ENCODE data around the gene OSTM1. TPM values are rescaled to one million over a fixed set of nuclear protein-coding genes. Genes with fewer than 3 reads are reported as not detected.
"Not testable (repeated sequence)": the region's sequence is repeated elsewhere in the genome, so short reads cannot be mapped to it uniquely, and the experiment has no call there.

The OSTM1 gene
- polyA plus RNA-seq, 3 donors, result 13.4 to 60.1 (median 49.7) TPM

DNA sequence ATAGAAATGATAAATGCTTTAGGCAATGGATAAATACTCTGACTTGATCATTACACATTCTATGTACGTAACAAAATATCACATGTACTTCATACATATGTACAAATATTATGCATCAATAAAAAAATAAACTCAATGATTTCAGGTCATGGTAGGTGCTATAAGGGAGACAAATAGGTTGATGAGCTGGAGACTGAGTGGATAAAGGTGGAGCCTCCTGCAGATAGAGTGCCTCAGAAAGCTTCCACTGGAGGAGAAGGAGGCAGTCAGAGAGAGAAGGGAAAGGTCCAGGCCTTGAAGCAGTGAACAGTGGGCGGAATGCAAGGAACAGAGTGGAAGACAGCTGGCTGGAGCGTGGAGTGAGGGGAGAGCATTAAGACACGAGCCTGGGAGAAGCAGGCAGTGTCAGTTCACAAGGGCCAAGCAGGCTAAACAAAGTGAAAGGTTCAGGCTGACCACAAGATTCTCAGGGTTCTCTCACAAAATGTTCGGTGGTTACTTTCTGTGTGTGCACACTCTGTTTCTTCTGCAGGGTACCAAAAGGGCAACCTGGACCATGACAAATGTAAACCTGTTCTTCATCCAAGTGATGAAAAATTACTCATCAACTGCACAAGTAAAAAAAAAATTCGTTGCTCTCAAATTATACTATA lies 60.6 kb downstream of the OSTM1 start:
- no peak overlapping the region for H3K9ac ChIP-seq (ENCODE audit: insufficient read depth, low read length, poor library complexity, severe bottlenecking)
- no peak overlapping the region for H3K4me2 ChIP-seq (replicated peaks; ENCODE audit: extremely low read depth, low read length, poor library complexity, severe bottlenecking)
- intact Hi-C loops (cut with micrococcal nuclease), result no loop called here
- H3K27ac ChIP-seq (ENCODE audit: low read depth in 1 of 2, low read length in 2 of 2), result no peak overlapping the region
- H3K4me1 Mint-ChIP-seq, result no peaks in the 10 kb centered on the region
- no peaks in the 10 kb centered on the region for H3K27me3 Mint-ChIP-seq (ENCODE audit: low read depth in 3 of 3)
- no peak overlapping the region for H2AFZ ChIP-seq (ENCODE audit: insufficient read depth, low read depth, low read length, poor library complexity, severe bottlenecking)
- no peak overlapping the region for H3K4me3 Mint-ChIP-seq
- H3K4me3 ChIP-seq (replicated peaks in 1 of 3; ENCODE audit: low read depth in 2 of 3, low read length in 3 of 3), result no peak overlapping the region
- H3K79me2 ChIP-seq (ENCODE audit: insufficient read depth, low read length), result no peaks in the 10 kb centered on the region
- no peaks in the 10 kb centered on the region for H3K36me3 ChIP-seq (replicated peaks in 1 of 2; ENCODE audit: control insufficient read depth in 1 of 2, insufficient read depth in 2 of 2, low read length in 2 of 2)
- no peaks in the 10 kb centered on the region for H3K27me3 ChIP-seq (ENCODE audit: control insufficient read depth in 2 of 2, insufficient read depth in 2 of 2, low read length in 2 of 2)
- no peaks in the 10 kb centered on the region for H4K20me1 ChIP-seq (ENCODE audit: insufficient read depth, low read length)
- peaks cover 23 to 52% (median 38%) of the 10 kb centered on the region in 7 donors for H3K9me3 Mint-ChIP-seq
- H3K9me3 ChIP-seq (replicated peaks in 1 of 2; ENCODE audit: control insufficient read depth in 1 of 2, insufficient read depth in 1 of 2, low read length in 2 of 2), result peaks cover 20 to 26% of the 10 kb centered on the region in 2 donors
- WGBS (ENCODE audit: insufficient coverage), result 85% methylated on average over 3 of the region's 6 CpGs
- DNase-seq, result no peak
- no peak overlapping the region for H3K27ac Mint-ChIP-seq
- no peak for TF ChIP-seq CTCF (IDR thresholded peaks at IDR 0.05)
- no peaks in the 10 kb centered on the region for H3K36me3 Mint-ChIP-seq
- no peaks in the 10 kb centered on the region for H3K4me1 ChIP-seq (ENCODE audit: control insufficient read depth in 1 of 2, insufficient read depth in 2 of 2, low read length in 2 of 2)

- Histone ChIP-seq H3K36me3 (replicated peaks in 1 of 2; ENCODE audit: control insufficient read depth in 1 of 2, insufficient read depth in 2 of 2, low read length in 2 of 2) (no peaks in the 10 kb centered on the region), H2AFZ (ENCODE audit: insufficient read depth, low read depth, low read length, poor library complexity, severe bottlenecking) (no peak overlapping the region), H3K27me3 (ENCODE audit: control insufficient read depth in 2 of 2, insufficient read depth in 2 of 2, low read length in 2 of 2) (no peaks in the 10 kb centered on the region), H3K4me2 (replicated peaks; ENCODE audit: extremely low read depth, low read length, poor library complexity, severe bottlenecking) (no peak overlapping the region), H4K20me1 (ENCODE audit: insufficient read depth, low read length) (no peaks in the 10 kb centered on the region), H3K4me1 (ENCODE audit: control insufficient read depth in 1 of 2, insufficient read depth in 2 of 2, low read length in 2 of 2) (no peaks in the 10 kb centered on the region), H3K9me3 (replicated peaks in 1 of 2; ENCODE audit: control insufficient read depth in 1 of 2, insufficient read depth in 1 of 2, low read length in 2 of 2) (peaks cover 13 to 20% of the 10 kb centered on the region in 2 donors), H3K4me3 (replicated peaks in 1 of 3; ENCODE audit: low read depth in 2 of 3, low read length in 3 of 3) (no peak overlapping the region), H3K9ac (ENCODE audit: insufficient read depth, low read length, poor library complexity, severe bottlenecking) (no peak overlapping the region), H3K27ac (ENCODE audit: low read depth in 1 of 2, low read length in 2 of 2) (no peak overlapping the region), H3K79me2 (ENCODE audit: insufficient read depth, low read length) (no peaks in the 10 kb centered on the region)
- TF ChIP-seq CTCF (IDR thresholded peaks at IDR 0.05), result no peak
- H3K27ac Mint-ChIP-seq, result no peak overlapping the region
- no peaks in the 10 kb centered on the region for H3K4me1 Mint-ChIP-seq
- DNase-seq, result no peak
- H3K9me3 Mint-ChIP-seq, result peaks cover 18 to 36% (median 33%) of the 10 kb centered on the region in 7 donors
- no peak overlapping the region for H3K4me3 Mint-ChIP-seq
- H3K36me3 Mint-ChIP-seq, result no peaks in the 10 kb centered on the region
- intact Hi-C loops (cut with micrococcal nuclease), result no loop called here
- H3K27me3 Mint-ChIP-seq (ENCODE audit: low read depth in 3 of 3), result no peaks in the 10 kb centered on the region
Measured at GRCh38 chr6:108009894-108010293, 64.6 kb downstream of the OSTM1 start.

- intact Hi-C loops (cut with micrococcal nuclease), result not testable (repeated sequence)
Measured at GRCh38 chr6:108009258-108009657, 65.3 kb downstream of the OSTM1 start.

More at GRCh38 chr6:108009258-108009657, 65.3 kb downstream of the OSTM1 start:
- H3K27ac Mint-ChIP-seq; H3K36me3 ChIP-seq (replicated peaks in 1 of 2; ENCODE audit: control insufficient read depth in 1 of 2, insufficient read depth in 2 of 2, low read length in 2 of 2); H3K4me3 ChIP-seq (replicated peaks in 1 of 3; ENCODE audit: low read depth in 2 of 3, low read length in 3 of 3); H2AFZ ChIP-seq (ENCODE audit: insufficient read depth, low read depth, low read length, poor library complexity, severe bottlenecking); H3K4me1 ChIP-seq (ENCODE audit: control insufficient read depth in 1 of 2, insufficient read depth in 2 of 2, low read length in 2 of 2); H3K27me3 ChIP-seq (ENCODE audit: control insufficient read depth in 2 of 2, insufficient read depth in 2 of 2, low read length in 2 of 2); H3K79me2 ChIP-seq (ENCODE audit: insufficient read depth, low read length); H3K4me3 Mint-ChIP-seq; H3K36me3 Mint-ChIP-seq; H3K9ac ChIP-seq (ENCODE audit: insufficient read depth, low read length, poor library complexity, severe bottlenecking); H4K20me1 ChIP-seq (ENCODE audit: insufficient read depth, low read length); H3K4me2 ChIP-seq (replicated peaks; ENCODE audit: extremely low read depth, low read length, poor library complexity, severe bottlenecking); DNase-seq; H3K27me3 Mint-ChIP-seq (ENCODE audit: low read depth in 3 of 3); H3K4me1 Mint-ChIP-seq; H3K27ac ChIP-seq (ENCODE audit: low read depth in 1 of 2, low read length in 2 of 2): not testable (repeated sequence)
- H3K9me3 Mint-ChIP-seq, result peaks cover 14 to 31% (median 27%) of the 10 kb centered on the region in 7 donors
- WGBS (ENCODE audit: insufficient coverage), result no CpG with 5 or more reads among the region's 1 CpG
- peaks cover 13 to 18% of the 10 kb centered on the region in 2 donors for H3K9me3 ChIP-seq (replicated peaks in 1 of 2; ENCODE audit: control insufficient read depth in 1 of 2, insufficient read depth in 1 of 2, low read length in 2 of 2)
